ENCODE measurements around the gene TMEM243.
"Not testable (repeated sequence)": the region's sequence is repeated elsewhere in the genome, so short reads cannot be mapped to it uniquely, and the experiment has no call there.

TMEM243 gene

DNA sequence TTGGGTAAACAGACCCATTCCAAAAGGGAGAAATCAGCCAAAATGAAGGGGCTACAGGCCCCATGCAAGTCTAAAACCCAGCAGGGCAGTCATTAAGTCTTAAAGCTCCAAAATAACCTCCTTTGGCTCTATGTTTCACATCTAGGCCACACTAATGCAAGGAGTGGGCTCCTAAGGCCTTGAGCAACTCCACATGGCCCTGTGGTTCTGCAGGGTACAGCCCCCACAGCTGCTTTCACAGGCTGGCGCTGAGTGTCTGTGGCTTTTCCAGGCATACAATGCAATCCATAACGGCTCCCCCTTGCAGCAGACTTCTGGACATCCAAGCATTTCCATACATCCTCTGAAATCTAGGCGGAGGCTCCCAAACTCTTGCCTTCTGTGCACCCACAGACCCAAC, 9.0 kb downstream of the TMEM243 start:
- DNase-seq, result no peak

GRCh38 chr7:87209295-87209924, 10.1 kb downstream of the TMEM243 start:
- DNase-seq, result no peak

GRCh38 chr7:87206361-87206760, 13.2 kb downstream of the TMEM243 start:
- DNase-seq, result no peak

- DNase-seq, result not testable (repeated sequence)
Observed at GRCh38 chr7:87205701-87206100, 13.8 kb downstream of the TMEM243 start.

GRCh38 chr7:87204933-87205332, 14.6 kb downstream of the TMEM243 start:
- no peak for DNase-seq

GRCh38 chr7:87203929-87204328, 15.6 kb downstream of the TMEM243 start:
- DNase-seq, result not testable (repeated sequence)

GRCh38 chr7:87202705-87203104, 16.8 kb downstream of the TMEM243 start:
- DNase-seq, result no peak

- DNase-seq, result no peak
Observed at GRCh38 chr7:87202208-87202607, 17.3 kb downstream of the TMEM243 start.

GRCh38 chr7:87199700-87200450, 19.7 kb downstream of the TMEM243 start:
- no peak for DNase-seq

GRCh38 chr7:87199241-87199640, 20.3 kb downstream of the TMEM243 start:
- no peak for DNase-seq

DNA sequence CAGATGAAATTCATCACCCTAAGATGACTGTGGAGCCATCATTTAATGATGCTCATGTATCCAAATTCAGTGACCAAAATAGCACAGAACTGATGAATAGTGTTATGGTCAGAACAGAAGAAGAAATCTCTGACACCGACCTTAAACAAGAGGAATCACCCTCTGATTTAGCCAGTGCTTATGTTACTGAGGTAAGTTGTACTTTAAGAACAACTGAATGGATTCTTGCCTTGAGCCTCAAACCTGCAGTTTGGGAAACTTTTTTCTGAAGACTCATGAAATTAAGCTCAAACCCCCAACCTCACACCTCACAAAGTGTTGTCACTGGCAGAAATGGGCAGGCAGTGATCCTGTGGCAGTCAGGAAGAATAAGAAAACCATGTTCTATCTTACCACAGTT, 25.6 kb downstream of the TMEM243 start:
- DNase-seq, result no peak

DNA sequence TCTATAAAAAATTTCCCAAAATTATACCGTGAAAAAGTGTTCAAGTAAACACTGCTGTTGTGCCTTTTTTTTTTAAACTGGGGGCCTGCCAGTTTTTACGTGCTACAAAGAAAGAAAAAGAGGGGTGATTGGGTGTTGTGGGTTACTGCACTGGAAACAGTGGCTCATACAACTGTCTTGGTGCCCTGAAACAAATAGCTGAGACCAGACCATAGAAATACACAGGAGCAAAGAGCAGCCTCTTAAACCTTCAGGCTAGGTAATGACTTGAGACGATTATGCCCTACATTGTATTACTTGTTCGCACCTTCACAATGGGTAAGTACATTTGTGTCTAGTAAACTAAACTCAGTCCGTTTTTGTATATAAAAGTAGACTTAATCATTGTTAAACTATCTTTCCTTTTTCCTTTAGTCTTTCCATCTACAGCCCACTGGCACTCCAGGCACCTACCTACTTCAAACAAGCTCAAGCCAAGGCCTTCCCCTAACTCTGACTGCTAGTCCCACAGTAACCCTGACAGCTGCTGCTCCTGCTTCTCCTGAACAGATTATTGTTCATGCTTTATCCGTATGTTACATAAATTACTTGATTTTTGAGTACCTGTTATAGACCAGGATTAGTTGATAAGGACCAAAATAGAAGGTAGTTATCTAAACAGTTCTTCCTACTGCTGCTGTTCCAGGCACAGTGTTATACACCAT, 26.6 kb downstream of the TMEM243 start:
- DNase-seq, result no peak

DNA sequence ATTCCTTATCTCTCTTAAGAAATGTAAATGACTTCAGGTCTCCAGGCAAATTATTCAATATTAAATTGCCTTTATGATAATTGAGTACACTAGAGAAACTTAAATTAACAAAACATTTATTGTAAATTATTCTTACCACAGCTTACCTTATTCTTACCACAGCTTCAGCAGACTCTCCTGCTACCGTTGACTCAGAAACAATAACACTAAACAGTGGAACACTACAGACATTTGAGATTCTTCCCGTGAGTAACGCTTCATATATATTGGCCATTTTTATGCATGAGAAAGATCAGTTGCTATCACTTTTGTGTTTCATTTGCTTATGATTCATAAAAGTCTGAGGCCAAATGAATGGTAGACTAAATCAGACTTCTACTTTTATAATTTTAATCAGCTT, 28.7 kb downstream of the TMEM243 start:
- DNase-seq, result no peak

- no peak for DNase-seq
Observed at GRCh38 chr7:87188930-87189329, 30.6 kb downstream of the TMEM243 start.

GRCh38 chr7:87187120-87187519, 32.4 kb downstream of the TMEM243 start:
- DNase-seq, result no peak

- no peak for DNase-seq
Observed at GRCh38 chr7:87179180-87179579, 40.4 kb downstream of the TMEM243 start.

DNA sequence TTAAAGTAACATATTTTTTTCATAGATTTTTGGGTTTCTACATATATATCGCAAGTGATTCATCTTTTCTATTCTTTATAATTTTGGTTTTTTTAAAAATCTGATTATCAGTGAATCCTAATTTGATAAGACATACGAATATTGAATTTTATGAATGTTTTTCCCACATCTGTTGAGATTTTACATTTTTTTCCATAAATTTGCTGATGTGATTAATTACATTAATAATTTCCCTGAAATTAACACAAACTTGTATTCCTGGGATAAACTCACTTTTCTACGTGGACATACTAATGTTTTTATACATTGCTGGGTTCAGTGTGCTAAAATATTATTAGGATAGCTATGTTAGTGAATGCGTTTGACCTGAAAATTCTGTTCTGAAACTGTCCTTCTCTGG, 41.2 kb downstream of the TMEM243 start:
- DNase-seq, result no peak

GRCh38 chr7:87173471-87173870, 46.1 kb downstream of the TMEM243 start:
- DNase-seq, result no peak

DNA sequence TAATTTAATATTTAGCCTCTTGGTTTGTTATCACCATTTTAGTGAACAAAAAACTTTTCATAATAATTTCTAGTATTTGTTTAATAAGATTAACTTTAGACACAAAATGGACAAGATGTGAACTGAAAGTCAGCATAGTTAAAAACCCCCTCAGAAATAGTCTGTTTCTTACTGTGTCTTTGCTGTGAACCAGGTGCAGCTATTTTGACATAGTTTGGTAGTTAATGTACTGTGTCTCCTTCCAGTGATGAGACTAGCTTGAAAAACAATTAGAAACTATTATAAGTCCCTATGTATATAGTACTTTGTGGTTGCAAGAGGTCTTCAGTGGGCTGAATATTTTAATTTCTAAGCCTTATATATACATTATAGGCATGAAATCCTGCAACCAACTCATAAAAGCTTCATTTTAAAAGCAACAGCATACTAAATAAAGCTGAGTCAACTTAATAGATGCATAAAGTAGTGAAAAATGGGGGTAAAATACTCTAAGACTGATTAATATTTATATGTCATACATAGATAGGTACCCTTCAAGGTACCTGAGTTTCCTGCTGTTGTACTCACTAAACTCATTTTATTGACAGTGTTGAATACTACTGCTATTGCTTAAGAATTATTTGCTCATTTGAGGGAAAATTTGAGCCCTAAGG, 48.1 kb downstream of the TMEM243 start:
- DNase-seq, result no peak

DNA sequence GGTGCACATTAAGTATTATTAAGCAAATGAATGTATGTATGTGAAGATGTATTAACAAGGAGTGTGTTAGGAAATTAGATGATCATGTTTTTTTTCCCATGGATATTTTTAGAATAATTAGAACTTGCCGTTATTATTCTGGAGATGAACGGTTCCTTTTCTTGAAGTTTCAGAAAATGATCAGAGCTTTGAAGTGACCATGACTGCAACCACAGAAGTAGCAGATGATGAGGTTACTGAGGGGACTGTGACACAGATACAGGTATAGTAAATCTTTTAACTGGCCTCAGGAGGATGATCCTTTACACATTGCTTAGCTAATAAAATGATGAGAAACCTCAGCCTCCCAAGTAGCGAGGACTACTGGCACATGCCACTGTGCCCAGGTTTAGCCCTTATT, 48.7 kb downstream of the TMEM243 start:
- no peak for DNase-seq

DNA sequence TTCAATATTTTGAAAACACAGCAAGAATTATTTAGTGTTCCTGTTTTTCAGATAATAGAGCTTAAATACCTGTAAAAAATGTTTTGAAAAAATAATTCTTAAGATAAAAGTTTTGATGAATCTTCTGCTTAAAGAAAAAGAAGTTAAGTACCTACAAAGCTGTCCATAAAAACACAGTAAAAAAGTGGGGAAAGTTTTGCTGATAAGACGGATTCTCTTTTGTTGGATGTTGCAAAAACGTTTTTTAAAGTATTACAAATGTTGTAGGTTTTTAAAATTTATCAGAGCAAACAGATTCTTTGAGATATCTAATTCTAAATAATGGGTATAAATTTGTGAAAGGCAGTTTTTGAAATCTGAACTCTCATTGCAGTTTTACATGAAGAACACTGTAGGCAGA, 55.1 kb downstream of the TMEM243 start:
- DNase-seq, result no peak

DNA sequence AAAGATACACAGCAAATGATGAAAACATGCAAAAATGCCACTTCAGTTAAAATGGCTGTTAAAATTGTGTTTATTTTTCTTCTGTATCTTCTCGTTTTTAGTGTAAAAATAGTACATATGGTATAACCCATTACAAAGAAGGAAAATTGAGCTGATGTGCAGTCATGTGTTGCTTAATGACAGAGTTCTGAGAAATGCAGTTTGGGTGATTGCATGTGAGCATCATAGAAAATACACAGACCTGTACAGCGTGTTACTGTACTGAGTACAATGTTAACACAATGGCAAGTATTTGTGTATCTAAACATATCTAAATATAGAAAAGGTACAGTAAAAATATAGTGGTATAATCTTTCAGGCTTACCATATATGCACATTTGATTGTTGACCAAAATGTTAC, 60.0 kb downstream of the TMEM243 start:
- no peak for DNase-seq

DNA sequence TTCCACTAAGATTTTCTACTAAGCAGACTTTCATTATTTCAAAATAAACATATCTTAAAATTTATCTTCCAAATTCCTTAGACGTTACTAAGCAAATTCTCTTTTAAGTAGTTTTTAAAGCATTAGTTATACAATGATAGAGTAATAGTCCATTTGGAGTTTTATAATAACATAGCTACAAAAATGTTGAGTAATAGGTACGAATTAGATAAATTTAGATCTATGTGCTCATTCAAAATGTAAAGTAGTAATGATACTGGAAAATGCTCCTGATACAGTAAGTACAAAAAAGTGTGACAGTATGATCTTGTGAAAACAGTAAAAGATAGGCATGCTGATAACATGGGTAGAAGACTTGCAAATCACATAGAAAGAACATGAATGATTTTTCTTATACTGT, 62.8 kb downstream of the TMEM243 start:
- DNase-seq, result no peak

DNA sequence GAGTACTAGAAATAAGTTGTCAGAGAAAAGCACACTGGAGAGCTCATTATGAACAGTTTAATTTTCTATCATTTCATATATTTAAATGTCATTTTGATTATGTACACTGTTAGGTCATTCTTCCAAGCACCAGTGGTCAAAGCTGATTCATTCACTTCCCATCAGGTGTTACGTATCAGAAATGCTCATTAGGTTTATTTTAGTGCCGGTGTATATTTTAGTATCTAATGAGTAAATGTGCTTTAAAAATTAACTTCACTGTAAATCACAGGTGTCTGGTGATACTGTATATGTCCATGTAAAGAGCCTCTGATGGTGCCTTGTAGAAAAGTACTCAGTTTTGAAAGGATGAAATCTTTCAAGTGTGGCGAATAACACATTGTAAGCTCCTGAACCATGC, 63.7 kb downstream of the TMEM243 start:
- no peak for DNase-seq

All from NCI-H1417 (cell line).